SK-N-MC (cell line): ENCODE results near the gene TEAD1.

ENCODE experiments used
- DNase-seq: peaks from one replicate; pipeline ENCODE4 v3.0.0-alpha.2; 2011; ENCODE audit warnings: low read depth, low spot score
- H3K27ac ChIP-seq: fragments of 200-600 bp; sonication (generic); 2 replicates; pipeline ENCODE4 v1.5.1; 2016; ENCODE audit warnings: mixed run types
- H3K36me3 ChIP-seq: fragments of 200-600 bp; sonication (generic); 2 replicates; pipeline ENCODE4 v1.6.1; 2017; ENCODE audit warnings: antibody characterized with exemption, low read length, mixed read lengths; ENCODE audit not compliant: insufficient read depth
- H3K4me3 ChIP-seq: fragments of 200-600 bp; sonication (generic); 2 replicates; pipeline ENCODE4 v1.5.1; 2016
- H3K9ac ChIP-seq: fragments of 200-600 bp; sonication (generic); 2 replicates; pipeline ENCODE4 v1.8.0; 2017; ENCODE audit warnings: mixed run types, mixed read lengths; ENCODE audit not compliant: insufficient read length
- H3K9me3 ChIP-seq: fragments of 200-600 bp; sonication (generic); 2 replicates; pipeline ENCODE4 v1.6.1; 2017; ENCODE audit warnings: low read depth, mild to moderate bottlenecking, antibody characterized with exemption, low read length, moderate library complexity, mixed read lengths
- EZH2 ChIP-seq: fragments of 200-600 bp; sonication (generic); IDR thresholded peaks from one replicate; pipeline ENCODE4 v1.6.1; 2017; ENCODE audit warnings: antibody characterized with exemption
- FOXP2 ChIP-seq: optimal IDR thresholded peaks from 2 replicates; pipeline ENCODE3; 2011; ENCODE audit warnings: mild to moderate bottlenecking, moderate library complexity; ENCODE audit not compliant: insufficient read depth; ENCODE audit errors: extremely low read length, control extremely low read depth
- POLR2AphosphoS5 ChIP-seq: IDR thresholded peaks from 2 replicates; pipeline ENCODE4 v1.6.1; 2012; ENCODE audit warnings: mild to moderate bottlenecking, low read depth, low read length, borderline replicate concordance

The TEAD1 gene

DNA sequence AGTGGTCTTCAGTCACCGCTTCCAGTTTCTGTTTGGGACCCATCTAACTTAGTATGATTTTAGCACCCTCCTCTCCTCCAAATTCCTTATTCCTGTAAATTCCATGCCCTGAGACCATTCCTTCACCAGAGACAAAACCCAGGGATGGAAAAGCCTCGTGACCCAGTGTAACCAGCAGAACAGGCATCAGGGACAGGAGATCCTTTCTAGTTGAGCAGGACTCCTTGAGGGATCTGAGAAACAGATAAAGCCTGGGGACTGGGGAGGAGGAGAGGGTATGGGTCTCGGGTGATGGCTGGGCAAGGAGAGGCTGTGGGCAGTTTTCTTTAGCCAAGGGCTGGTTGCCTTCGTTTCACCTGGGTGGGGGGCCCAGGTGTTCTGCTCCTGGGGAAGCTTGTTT lies 40.9 kb downstream of the TEAD1 start:
- no peaks in the 10 kb centered on the region for H3K9me3 ChIP-seq
- H3K27ac ChIP-seq = no peak overlapping the region
- DNase-seq = no peak
- H3K36me3 ChIP-seq = no peaks in the 10 kb centered on the region
- H3K4me3 ChIP-seq = no peak overlapping the region
- H3K9ac ChIP-seq = no peak overlapping the region
- TF ChIP-seq EZH2 (no peak), FOXP2 (no peak), POLR2AphosphoS5 (no peak)

DNA sequence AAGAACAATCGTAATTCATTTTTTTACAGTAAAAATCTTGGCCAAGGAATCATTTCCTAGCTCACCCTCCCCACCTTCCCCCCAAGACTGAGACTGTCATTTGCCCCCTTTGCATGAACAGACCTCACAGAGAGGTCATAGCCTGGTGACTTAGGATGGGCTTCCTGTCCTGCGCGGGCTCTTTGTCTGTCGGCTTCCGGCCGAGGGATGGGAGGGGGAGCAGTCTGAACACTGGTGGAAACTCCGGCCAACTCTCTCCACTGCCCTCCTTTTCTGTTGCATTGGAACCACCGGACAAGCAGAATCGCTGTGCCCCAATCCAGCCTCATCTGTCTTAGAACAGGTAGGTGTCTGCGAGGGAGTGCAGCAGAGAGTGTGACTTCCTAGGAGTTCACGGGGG lies 41.7 kb downstream of the TEAD1 start:
- no peak overlapping the region for H3K4me3 ChIP-seq
- TF ChIP-seq EZH2 = no peak
- no peak for TF ChIP-seq POLR2AphosphoS5
- no peak for TF ChIP-seq FOXP2

DNA sequence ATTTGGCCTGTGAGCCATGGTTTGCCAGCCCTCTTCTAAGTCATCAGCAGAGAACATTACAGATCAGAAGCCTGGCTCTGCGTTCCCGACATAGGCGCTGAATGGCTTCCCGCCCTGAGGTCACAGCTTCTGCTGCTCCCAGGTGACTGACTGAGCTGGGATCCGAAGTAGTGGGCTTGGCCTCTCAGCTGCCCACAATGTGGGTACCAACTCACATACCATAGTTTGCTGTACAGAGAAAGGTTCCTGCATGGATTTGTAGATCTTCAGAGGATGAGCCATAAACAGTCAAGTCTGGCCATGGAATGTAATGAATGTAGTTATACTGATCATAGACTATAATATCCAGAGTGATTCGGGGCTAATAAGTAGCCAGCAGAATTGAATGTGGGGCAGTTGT lies 42.6 kb downstream of the TEAD1 start:
- H3K9ac ChIP-seq = no peak overlapping the region
- no peak overlapping the region for H3K27ac ChIP-seq
- no peak for TF ChIP-seq FOXP2
- no peak for TF ChIP-seq POLR2AphosphoS5
- TF ChIP-seq EZH2 = no peak
- H3K36me3 ChIP-seq = no peaks in the 10 kb centered on the region
- H3K9me3 ChIP-seq = no peaks in the 10 kb centered on the region
- DNase-seq = no peak
- H3K4me3 ChIP-seq = no peak overlapping the region

More for the DNA sequence above, 41.7 kb downstream of the TEAD1 start:
- Histone ChIP-seq H3K9ac (no peak overlapping the region), H3K9me3 (no peaks in the 10 kb centered on the region), H3K27ac (no peak overlapping the region), H3K36me3 (no peaks in the 10 kb centered on the region)
- DNase-seq = no peak

DNA sequence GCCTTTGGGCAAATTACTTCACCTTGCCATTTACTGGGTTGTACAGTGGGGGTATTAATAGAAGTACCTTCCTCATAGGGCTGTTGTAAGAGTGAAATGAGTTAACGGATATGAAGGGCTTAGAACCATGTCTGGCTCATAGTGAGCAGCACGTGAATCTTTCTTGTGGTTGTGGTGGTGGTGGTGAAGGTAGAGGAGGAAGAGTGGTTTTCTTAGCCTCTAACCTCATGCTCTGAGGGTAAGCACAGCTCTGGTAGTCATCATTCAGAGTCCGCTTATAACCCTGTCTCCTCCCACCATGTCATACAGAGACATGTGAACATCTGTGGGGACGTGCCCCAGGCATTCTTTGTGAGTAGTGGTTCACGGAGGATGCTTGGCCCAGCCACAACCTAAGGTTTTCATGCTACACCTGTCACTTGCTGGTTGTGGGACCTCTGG lies 43.6 kb downstream of the TEAD1 start:
- TF ChIP-seq POLR2AphosphoS5 (no peak), FOXP2 (no peak)
- Histone ChIP-seq H3K4me3 (no peak overlapping the region), H3K9me3 (no peaks in the 10 kb centered on the region), H3K36me3 (no peaks in the 10 kb centered on the region), H3K9ac (no peak overlapping the region), H3K27ac (no peak overlapping the region)
- DNase-seq = no peak

DNA sequence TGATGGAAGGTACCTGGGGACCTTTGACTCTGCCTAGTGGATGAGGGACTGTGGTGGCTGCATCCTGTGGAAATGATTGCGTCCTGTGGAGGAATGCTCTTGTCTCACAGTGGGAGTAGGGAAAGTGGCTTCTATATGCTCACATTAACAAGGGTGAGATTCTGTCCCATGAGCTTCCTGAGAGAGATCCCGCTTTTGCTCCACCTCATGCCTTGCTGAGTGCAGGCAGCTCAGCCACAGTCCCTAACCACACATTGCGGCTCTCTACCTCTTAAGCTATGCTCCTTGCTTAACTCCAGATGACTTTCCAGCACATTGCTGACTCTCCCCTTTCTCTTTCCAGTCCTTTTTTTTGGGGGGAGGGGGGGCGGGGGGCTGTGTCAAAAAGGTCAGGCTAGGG lies 45.0 kb downstream of the TEAD1 start:
- H3K9me3 ChIP-seq = no peaks in the 10 kb centered on the region
- H3K9ac ChIP-seq = no peak overlapping the region
- H3K36me3 ChIP-seq = no peaks in the 10 kb centered on the region
- H3K4me3 ChIP-seq = no peak overlapping the region
- H3K27ac ChIP-seq = no peak overlapping the region
- TF ChIP-seq POLR2AphosphoS5 = no peak
- no peak for DNase-seq

DNA sequence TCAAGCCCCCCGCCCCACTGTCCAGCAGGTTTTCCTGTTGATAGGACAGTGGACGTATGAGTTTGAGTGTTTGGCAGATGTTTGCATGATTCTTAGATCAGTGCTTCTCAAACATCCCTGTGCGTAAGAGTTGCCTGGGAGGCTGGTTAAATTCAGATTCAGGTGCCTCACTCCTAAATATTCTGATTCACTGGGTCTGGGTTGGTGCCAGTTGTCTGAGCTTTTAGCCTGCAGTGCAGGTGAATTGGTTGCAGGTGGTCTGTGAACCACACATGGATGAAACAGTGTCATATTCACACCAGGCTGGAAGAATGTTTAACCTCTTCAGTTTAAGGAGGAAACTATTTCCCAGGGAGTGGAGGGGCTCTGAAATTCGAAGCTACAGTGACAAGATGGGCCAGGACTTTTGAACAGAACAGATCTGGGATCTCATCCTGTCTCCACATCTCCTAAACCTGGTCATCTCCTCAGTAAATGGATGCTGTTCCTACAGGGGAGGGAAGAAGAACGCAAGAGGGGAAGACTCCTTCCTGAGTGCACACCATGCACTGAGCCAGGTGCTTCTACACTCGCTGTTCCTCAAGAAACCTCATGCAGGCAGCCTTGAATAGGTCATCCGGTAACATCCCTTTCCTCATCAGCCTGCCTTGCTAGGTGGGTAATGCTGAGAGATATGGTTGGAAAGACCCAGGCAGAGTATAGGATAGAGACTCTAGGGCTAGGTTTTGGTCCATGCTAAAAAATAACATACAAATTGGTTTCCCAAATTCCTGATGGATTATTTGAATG lies 47.8 kb downstream of the TEAD1 start:
- no peak for DNase-seq
- TF ChIP-seq EZH2 (no peak), POLR2AphosphoS5 (no peak), FOXP2 (no peak)
- Histone ChIP-seq H3K27ac (no peak overlapping the region), H3K9me3 (no peaks in the 10 kb centered on the region), H3K9ac (no peak overlapping the region), H3K4me3 (no peak overlapping the region), H3K36me3 (no peaks in the 10 kb centered on the region)

DNA sequence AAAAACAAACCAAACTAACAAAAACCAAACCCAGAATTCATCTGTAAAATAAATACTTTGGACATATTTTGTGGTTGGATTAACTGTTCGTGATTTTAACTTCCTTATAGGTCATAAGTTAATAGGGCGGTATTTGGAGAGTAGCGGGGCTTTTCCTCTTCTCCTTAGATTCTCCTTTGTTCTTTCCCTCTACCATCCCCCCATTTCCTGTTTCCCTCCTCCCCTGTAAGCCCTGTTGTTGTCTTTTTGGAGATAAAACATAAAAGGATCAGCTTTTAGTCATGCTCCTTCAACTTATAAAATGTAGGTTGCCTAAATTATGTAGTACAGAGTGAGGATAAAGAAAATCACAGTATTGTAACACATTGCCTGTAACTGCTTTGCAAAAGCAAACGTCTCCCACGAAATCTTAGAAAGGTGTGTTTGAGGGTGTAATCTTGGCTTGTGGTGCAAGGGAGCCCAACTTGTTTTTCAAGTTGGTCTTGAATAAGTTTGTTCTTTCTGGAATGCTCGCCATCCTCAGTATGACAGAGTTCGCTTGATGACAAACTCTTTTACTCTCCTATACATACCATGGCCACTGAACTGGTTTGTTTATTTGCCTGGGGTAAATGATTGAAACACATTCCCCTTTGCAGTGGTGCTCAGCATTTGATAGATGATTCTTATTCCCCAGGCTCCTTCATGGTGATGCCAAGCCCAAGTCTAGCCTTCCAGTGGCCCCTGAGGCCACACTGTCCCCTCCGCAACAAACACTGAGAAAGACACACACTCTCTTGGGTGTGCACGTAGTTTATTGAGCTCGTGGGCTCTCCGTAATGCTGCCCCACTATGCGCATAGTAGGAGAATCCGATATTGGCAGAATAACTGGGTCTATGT lies 49.4 kb downstream of the TEAD1 start:
- H3K27ac ChIP-seq = peak overlapping the region; percentile 27; the same call in 1 of the 2 replicates
- H3K36me3 ChIP-seq = no peaks in the 10 kb centered on the region
- peak overlapping the region; percentile 50 for H3K4me3 ChIP-seq
- TF ChIP-seq FOXP2 (peak; percentile 14), EZH2 (no peak)
- peak; percentile 37 for DNase-seq
- H3K9ac ChIP-seq = no peak overlapping the region
- H3K9me3 ChIP-seq = no peaks in the 10 kb centered on the region

DNA sequence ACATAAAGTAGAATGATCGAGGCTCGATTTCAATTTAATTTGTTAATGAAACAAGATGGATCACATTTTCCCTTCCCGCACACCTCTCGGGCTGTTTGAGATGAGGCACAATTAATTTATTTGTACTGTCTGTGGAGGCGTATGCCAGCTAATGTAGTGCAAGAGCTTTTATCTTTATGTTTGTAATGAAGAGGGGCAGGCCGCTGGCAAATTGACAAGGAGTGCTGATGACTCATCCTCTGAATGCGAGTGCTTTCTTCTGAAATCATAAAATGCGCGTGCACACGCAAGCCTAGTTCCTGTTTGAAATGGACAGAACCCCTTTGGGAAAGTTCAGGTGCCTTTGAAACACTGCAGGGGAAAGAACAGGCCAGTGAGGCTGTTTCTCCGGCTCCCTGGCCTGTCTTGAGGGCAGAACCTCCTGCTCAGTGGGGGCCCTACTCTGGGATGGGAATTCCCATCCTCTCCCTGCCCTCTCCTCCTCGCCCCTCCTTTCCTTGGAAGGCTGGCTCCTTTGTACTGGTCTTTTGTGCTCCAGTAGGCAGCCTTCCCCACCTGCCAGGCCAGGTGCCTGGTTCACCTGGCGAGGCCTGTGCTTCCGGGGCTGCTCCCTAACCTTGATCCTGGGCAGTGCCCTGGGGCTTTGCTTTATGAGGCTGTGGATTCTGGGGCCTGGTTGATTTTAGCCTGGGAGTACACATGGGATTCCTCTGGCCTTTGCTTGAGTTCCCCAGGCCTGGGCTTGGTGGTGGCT lies 50.3 kb downstream of the TEAD1 start:
- H3K4me3 ChIP-seq = peak overlapping the region; percentile 50
- no peak overlapping the region for H3K27ac ChIP-seq
- peak; percentile 51 for DNase-seq
- H3K9ac ChIP-seq = no peak overlapping the region
- no peaks in the 10 kb centered on the region for H3K9me3 ChIP-seq
- H3K36me3 ChIP-seq = no peaks in the 10 kb centered on the region
- TF ChIP-seq FOXP2 (no peak), POLR2AphosphoS5 (no peak), EZH2 (no peak)
